Activated T-helper 1 cell treated with Interleukin-2 at 50 U/mL for 16 hours (primary cell): ENCODE data around the gene RGS13.
"Not testable (repeated sequence)": the region's sequence is repeated elsewhere in the genome, so short reads cannot be mapped to it uniquely, and the experiment has no call there.

ENCODE experiments used
- DNase-seq: peaks from one replicate; pipeline ENCODE4 v3.0.0-alpha.2; 2020; ENCODE audit warnings: low read depth

The RGS13 gene

GRCh38 chr1:192675716-192676115 is 39.8 kb downstream of the RGS13 start:
- no peak for DNase-seq

- no peak for DNase-seq
These were observed 42.2 kb downstream of the RGS13 start for GRCh38 chr1:192678099-192678498.

GRCh38 chr1:192682335-192682734 is 46.4 kb downstream of the RGS13 start:
- no peak for DNase-seq

DNA sequence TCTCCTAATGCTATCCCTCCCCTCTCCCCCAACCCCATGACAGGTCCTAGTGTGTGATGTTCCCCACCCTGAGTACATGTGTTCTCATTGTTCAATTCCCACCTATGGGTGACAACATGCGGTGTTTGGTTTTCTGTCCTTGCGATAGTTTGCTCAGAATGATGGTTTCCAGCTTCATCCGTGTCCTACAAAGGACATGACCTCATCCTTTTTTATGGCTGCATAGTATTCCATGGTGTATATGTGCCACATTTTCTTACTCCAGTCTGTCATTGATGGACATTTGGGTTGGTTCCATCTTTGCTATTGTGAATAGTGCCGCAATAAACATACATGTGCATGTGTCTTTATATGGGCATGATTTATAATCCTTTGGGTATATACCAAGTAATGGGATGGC is 47.1 kb downstream of the RGS13 start:
- not testable (repeated sequence) for DNase-seq

DNA sequence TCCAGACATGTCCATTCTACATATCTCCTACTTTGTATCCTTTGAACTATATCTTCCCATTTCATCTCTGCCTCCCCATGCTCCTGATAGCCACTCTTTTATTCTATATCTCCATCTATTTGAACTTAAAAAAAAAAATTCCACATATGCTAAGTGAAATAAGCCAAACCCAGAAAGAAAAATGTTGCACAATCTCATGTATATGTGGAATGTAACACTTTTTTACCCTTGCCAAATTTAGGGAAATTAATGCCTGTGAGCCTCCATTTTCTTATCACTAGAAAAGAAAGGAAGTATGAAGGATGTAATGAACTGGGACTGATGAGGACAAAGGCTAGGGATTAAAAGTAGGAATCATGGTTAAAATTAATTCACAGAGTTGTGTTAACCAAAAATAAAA is 53.5 kb downstream of the RGS13 start:
- no peak for DNase-seq

DNA sequence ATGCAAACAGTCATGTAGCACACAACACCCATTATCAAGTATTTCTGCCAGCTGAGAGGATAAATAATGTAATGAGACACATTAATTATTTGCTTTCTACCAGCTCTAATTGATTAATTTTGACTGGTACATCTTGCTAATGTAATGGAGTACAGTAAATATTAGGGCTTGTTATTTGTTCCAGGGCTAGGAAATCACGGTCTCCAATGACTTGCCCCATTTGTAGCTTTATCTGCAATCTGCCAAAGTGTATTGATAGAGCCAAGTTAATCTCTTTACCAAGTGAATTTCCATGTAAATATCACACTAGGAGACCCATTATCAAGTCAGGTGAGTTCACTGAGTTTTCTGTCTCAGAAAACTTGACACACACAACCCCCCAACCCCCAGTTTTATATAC is 55.1 kb downstream of the RGS13 start:
- DNase-seq, result no peak

DNA sequence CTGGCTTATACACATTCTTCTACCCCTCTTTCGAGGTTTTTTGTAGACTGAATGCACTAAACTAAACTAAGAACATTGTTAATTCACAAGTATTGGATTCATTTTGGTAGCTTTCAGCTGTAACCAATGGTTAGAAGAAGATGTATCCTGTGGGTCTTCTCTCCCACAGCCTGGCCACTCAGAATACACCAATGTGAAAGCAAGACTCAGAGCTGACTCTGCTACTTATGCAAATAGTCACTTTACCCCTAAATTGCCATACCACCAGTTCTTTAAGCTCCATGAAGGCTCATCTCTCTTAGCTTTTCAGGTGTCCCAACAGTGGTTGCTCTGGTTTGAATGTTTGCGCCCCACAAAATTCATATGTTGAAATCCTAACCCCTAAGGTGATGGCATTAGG is 60.1 kb downstream of the RGS13 start:
- no peak for DNase-seq

DNA sequence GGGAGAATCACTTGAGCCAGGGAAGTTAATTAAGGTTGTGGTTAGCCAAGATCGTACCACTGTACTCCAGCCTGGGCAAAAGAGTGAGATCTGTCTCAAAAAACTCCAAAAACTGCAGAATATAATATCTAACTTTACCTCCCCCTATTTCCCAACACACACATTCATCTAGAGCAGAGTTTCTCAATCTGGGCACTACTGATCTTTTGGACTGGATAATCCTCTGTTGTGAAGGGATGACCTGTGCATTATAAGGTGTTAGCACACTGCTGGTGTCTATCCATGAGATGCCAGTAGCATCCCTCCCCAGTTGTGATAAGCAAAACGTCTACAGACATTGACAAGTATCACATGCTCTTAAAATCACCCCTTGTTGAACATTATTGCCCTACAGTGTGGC is 61.8 kb downstream of the RGS13 start:
- no peak for DNase-seq

GRCh38 chr1:192698731-192699130 is 62.8 kb downstream of the RGS13 start:
- DNase-seq, result no peak

DNA sequence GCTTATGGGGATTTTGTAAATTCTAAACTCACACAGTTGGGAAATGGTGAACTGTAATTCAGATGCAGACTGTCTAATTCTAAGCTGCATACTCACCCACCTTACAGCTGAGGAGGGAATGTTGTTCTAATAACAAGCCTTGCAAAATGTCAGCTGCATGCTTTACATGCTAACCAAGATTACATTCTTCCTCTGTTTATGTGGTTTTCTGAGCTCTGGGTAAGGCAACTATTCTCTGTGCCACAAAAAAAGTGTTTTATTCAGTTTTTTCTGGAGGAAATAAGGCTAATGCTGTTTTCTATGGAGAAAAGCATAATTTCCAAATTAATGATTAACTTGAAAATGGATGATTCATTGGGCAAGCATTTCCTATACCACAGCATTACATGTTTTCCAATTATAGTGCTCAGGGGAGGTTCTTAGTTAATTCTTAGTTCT is 64.9 kb downstream of the RGS13 start:
- no peak for DNase-seq

- no peak for DNase-seq
These were observed 66.4 kb downstream of the RGS13 start for GRCh38 chr1:192702212-192702902.

DNA sequence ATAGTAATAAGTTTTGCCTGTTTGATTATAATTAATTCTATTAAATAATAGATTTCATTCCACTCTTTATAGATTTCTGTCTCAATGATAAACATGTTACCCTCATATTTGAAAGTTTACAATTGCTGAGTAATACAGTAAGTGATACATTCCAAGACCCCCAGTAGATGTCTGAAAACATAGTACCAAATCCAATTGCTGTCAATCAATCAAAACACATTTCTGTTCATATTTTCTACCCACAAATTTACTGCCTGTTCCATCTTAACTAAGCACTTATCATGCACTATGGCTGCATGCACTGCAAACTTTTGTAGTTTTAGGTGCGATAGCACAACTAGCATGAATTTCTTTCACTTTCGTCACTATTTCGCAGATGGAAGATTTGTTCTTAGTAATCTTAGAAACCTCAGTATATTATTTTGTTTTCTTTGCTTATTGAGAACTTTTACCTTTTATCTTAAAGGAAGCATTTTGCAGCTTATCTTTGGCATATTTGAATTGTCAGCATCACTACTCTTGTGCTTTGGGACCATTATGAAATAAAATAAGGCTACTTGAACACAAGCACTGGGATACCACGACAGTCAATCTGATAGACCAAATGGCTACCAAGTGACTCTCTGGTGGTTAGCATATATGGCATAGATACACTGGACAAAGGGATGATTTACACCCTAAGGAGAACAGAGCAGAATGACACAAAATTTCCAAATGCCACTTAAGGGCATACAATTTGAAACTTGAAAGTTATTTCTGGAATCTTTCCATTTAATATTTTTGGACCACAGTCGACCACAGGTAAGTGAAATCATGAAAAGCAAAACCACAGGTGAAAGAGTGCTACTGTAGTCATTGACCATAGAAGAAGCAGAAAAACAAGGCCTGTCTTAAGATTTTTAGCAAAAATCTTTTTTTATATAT is 67.6 kb downstream of the RGS13 start:
- no peak for DNase-seq

DNA sequence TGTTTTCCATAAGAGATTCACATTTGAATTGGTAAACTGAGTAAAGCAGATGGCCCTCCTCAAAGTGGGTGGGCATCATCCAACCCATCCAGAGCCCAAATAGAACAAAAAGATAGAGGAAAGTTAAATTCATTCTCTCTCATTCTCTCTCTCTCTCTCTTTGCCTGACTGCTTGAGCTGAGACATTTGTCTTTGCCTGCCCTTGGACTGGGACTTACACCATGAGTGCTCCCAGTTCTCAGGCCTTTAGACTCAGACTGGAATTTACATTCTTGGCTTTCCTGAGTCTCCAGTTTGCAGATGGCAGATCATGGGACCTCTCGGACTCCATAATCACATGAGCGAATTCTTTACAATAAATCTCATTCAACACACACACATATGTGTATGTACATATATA is 69.6 kb downstream of the RGS13 start:
- DNase-seq, result no peak

GRCh38 chr1:192706936-192707335 is 71.0 kb downstream of the RGS13 start:
- DNase-seq, result no peak

DNA sequence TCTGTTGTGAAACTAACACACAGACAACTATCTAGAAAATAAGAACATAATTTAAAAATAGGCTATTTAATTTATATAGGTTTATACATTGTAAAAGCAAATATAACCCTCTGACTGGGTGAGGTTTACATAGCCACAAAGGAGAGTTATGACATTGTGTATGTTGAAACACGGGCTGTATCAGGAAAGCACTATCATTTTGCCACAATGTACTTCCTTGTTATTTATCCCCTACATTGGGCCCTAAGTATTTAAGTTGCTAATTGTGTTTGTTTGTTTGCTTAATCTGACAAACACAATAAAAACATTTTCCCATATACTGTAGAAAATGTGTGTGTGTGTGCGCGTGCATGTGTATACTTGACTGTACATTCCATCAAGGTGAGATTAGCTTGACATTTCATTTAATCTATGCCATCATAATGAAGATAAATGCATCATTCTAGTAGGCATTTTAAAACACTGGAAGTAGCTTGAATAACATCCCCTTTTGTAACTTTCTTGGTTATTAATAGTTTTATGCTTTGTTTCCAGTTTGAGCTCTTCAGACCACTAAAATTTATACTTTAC is 72.1 kb downstream of the RGS13 start:
- no peak for DNase-seq

DNA sequence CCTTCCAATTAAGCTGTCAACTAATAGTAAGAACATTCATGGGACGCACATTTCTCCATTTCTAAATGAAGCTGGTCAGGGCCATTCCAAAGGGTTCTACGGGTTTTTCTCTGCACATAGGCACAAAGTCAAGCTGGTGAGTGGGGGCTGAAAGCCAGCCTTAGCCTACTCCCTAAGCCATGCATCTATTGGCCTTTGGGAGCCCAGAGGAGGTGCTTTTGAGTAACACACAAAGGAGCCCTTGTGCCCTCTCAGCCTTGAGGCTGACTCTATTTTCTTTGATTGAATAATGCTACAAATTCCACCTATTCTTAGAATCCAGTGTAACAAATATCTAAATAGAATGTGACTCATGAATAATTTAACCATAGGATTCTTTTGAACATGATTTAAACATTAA is 73.6 kb downstream of the RGS13 start:
- DNase-seq, result no peak
